Measurements from ENCODE around the gene TBRG1. TPM values are rescaled to one million over a fixed set of nuclear protein-coding genes. Genes with fewer than 3 reads are reported as not detected.

The TBRG1 gene
- total RNA-seq, 4 donors from 2014 or later = 19.8 to 44.0 (median 30.3) TPM

GRCh38 chr11:124608147-124608546, 14.5 kb upstream of the TBRG1 start:
- DNase-seq = no peak
- TF ChIP-seq POLR2AphosphoS5 (IDR thresholded peaks at IDR 0.05) = no peak
- no peak for TF ChIP-seq CTCF (IDR thresholded peaks at IDR 0.05)
- no peak for TF ChIP-seq POLR2A (IDR thresholded peaks at IDR 0.05)
- TF ChIP-seq EP300 (IDR thresholded peaks at IDR 0.05; ENCODE audit: low read depth) = no peak
- Histone ChIP-seq H3K9me3 (no peaks in the 10 kb centered on the region), H3K4me1 (no peaks in the 10 kb centered on the region), H3K36me3 (no peaks in the 10 kb centered on the region), H3K27me3 (no peaks in the 10 kb centered on the region), H3K27ac (no peak overlapping the region), H3K4me3 (no peak overlapping the region)
- intact Hi-C loops (cut with DNase I; ENCODE audit: low total_unique reads) = no loop called here
- in situ Hi-C loops (cut with MboI; ENCODE audit: low pct_ligation_motif_present in 1 of 4, low pct_unique_long_range_greater_than_20kb in 1 of 4, low sequenced_read_pairs in 3 of 4) = no loop called here

- intact Hi-C loops (cut with DNase I; ENCODE audit: low total_unique reads) (no loop called here), in situ Hi-C loops (cut with MboI; ENCODE audit: low pct_ligation_motif_present in 1 of 4, low pct_unique_long_range_greater_than_20kb in 1 of 4, low sequenced_read_pairs in 3 of 4) (no loop called here)
- Histone ChIP-seq H3K27me3 (peaks cover 11% of the 10 kb centered on the region), H3K36me3 (no peaks in the 10 kb centered on the region), H3K4me1 (no peaks in the 10 kb centered on the region), H3K4me3 (no peak overlapping the region), H3K9me3 (no peaks in the 10 kb centered on the region), H3K27ac (no peak overlapping the region)
- no peak for DNase-seq
- TF ChIP-seq POLR2AphosphoS5 (IDR thresholded peaks at IDR 0.05) = no peak
- TF ChIP-seq CTCF (IDR thresholded peaks at IDR 0.05) = no peak
- no peak for TF ChIP-seq POLR2A (IDR thresholded peaks at IDR 0.05)
- no peak for TF ChIP-seq EP300 (IDR thresholded peaks at IDR 0.05; ENCODE audit: low read depth)
- WGBS, 2 donors (ENCODE audit: low coverage in 1 of 2) = 89 to 100% methylated on average over 1 to 2 of the region's 2 CpGs
These were observed 12.4 kb upstream of the TBRG1 start for GRCh38 chr11:124610295-124610694.

- H3K27me3 ChIP-seq = peaks cover 16% of the 10 kb centered on the region
- DNase-seq = no peak
- in situ Hi-C loops (cut with MboI; ENCODE audit: low pct_ligation_motif_present in 1 of 4, low pct_unique_long_range_greater_than_20kb in 1 of 4, low sequenced_read_pairs in 3 of 4) (no loop called here), intact Hi-C loops (cut with DNase I; ENCODE audit: low total_unique reads) (no loop called here)
- no peaks in the 10 kb centered on the region for H3K4me1 ChIP-seq
- no peak within 1 kb of the TSS for H3K27ac ChIP-seq
- H3K36me3 ChIP-seq = no peaks in the 10 kb centered on the region
- no peaks in the 10 kb centered on the region for H3K9me3 ChIP-seq
- no peak for TF ChIP-seq POLR2A (IDR thresholded peaks at IDR 0.05)
- TF ChIP-seq POLR2AphosphoS5 (IDR thresholded peaks at IDR 0.05) = no peak
- no peak for TF ChIP-seq EP300 (IDR thresholded peaks at IDR 0.05; ENCODE audit: low read depth)
- no peak for TF ChIP-seq CTCF (IDR thresholded peaks at IDR 0.05)
- no peak within 1 kb of the TSS for H3K4me3 ChIP-seq
- 60 to 84% methylated on average over 1 to 5 of the region's 5 CpGs for WGBS, 2 donors (ENCODE audit: low coverage in 1 of 2)
These were observed 11.6 kb upstream of the TBRG1 start, which contains the start of gene PANX3 for GRCh38 chr11:124611064-124611463. TSS of gene PANX3 (plus strand) at chr11:124611428. CDS start at chr11:124611557, 129 bp downstream.

- 61 to 64% methylated on average over 2 to 3 of the region's 3 CpGs for WGBS, 2 donors (ENCODE audit: low coverage in 1 of 2)
- Histone ChIP-seq H3K4me1 (no peaks in the 10 kb centered on the region), H3K36me3 (no peaks in the 10 kb centered on the region), H3K27me3 (peaks cover 16% of the 10 kb centered on the region), H3K27ac (no peak overlapping the region), H3K4me3 (no peak overlapping the region), H3K9me3 (no peaks in the 10 kb centered on the region)
- in situ Hi-C loops (cut with MboI; ENCODE audit: low pct_ligation_motif_present in 1 of 4, low pct_unique_long_range_greater_than_20kb in 1 of 4, low sequenced_read_pairs in 3 of 4) (no loop called here), intact Hi-C loops (cut with DNase I; ENCODE audit: low total_unique reads) (no loop called here)
- TF ChIP-seq EP300 (IDR thresholded peaks at IDR 0.05; ENCODE audit: low read depth) = no peak
- no peak for TF ChIP-seq POLR2A (IDR thresholded peaks at IDR 0.05)
- no peak for TF ChIP-seq CTCF (IDR thresholded peaks at IDR 0.05)
- TF ChIP-seq POLR2AphosphoS5 (IDR thresholded peaks at IDR 0.05) = no peak
- DNase-seq = no peak
These were observed 10.6 kb upstream of the TBRG1 start for GRCh38 chr11:124612045-124612444.
